Activated CD4-positive, alpha-beta T cell treated with anti-CD3 and anti-CD28 coated beads, Interleukin-2, amount 10 ng/mL, durations not matched to agents 24 days and 14 days (primary cell): ENCODE measurements around the gene ADK. TPM values are rescaled to one million over a fixed set of nuclear protein-coding genes. Genes with fewer than 3 reads are reported as not detected.
A peak's percentile ranks its signal among the peaks of the same experiment; 100 is the strongest.
"Not testable (repeated sequence)": the region's sequence is repeated elsewhere in the genome, so short reads cannot be mapped to it uniquely, and the experiment has no call there.

Experiments used
- DNase-seq: peaks from one replicate; pipeline ENCODE4 v3.0.0; 2022
- H3K27ac Mint-ChIP-seq: one replicate; pipeline ENCODE4 v1.8.0; 2022; ENCODE audit warnings: mild to moderate bottlenecking, mixed read lengths
- H3K27me3 Mint-ChIP-seq: one replicate; pipeline ENCODE4 v1.8.0; 2022; ENCODE audit warnings: mixed read lengths
- H3K36me3 Mint-ChIP-seq: one replicate; pipeline ENCODE4 v1.8.0; 2022; ENCODE audit warnings: low read depth, mild to moderate bottlenecking, mixed read lengths
- H3K4me1 Mint-ChIP-seq: one replicate; pipeline ENCODE4 v1.8.0; 2021; ENCODE audit warnings: mixed read lengths
- H3K4me3 Mint-ChIP-seq: one replicate; pipeline ENCODE4 v1.8.0; 2022; ENCODE audit warnings: mild to moderate bottlenecking, moderate library complexity, mixed read lengths
- H3K9me3 Mint-ChIP-seq: one replicate; pipeline ENCODE4 v1.8.0; 2021; ENCODE audit warnings: mixed read lengths
- intact Hi-C: fragments of 100-400 bp; cut with micrococcal nuclease; formaldehyde crosslinking; loops from one replicate; pipeline ENCODE4 v1.15.1; 2023
- total RNA-seq: library from RNA; stranded (reverse); gene quantifications from 2 replicates; pipeline ENCODE4 v1.2.3, GENCODE V29; 2022

The ADK gene
- total RNA-seq, 1 donor from 2014 or later: 54.8 TPM

- peaks cover 7% of the 10 kb centered on the region for H3K36me3 Mint-ChIP-seq
- no peak overlapping the region for H3K4me3 Mint-ChIP-seq
- no peak overlapping the region for H3K27ac Mint-ChIP-seq
- H3K27me3 Mint-ChIP-seq: no peaks in the 10 kb centered on the region
- intact Hi-C loops: no loop called here
- no peaks in the 10 kb centered on the region for H3K9me3 Mint-ChIP-seq
- DNase-seq: no peak
- H3K4me1 Mint-ChIP-seq: peaks cover 4% of the 10 kb centered on the region
Measured at GRCh38 chr10:74208997-74209396, 58.0 kb downstream of the ADK start.

DNA sequence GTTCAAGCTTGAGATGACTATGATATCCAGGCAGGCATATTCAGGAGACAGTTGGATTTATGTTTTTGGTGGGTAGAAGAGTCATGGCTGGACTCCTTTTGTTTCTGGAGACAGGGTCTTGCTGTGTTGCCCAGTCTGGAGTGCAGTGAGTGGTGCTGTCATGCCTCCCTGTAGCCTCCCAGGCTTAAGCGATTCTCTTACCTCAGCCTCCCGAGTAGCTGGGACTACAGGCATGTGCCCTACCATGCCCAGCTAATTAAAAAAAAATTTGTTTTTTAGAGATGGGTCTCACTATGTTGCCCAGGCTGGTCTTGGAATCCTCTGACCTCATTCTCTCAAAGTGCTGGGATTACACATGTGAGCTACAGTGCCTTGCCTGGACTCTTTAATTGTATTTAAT lies 62.0 kb downstream of the ADK start:
- Mint-ChIP-seq H3K4me1 (peaks cover 3% of the 10 kb centered on the region), H3K4me3 (no peak overlapping the region), H3K36me3 (peaks cover 5% of the 10 kb centered on the region), H3K27me3 (no peaks in the 10 kb centered on the region), H3K9me3 (no peaks in the 10 kb centered on the region), H3K27ac (no peak overlapping the region)
- DNase-seq: no peak
- intact Hi-C loops: no loop called here

- Mint-ChIP-seq H3K4me1 (peaks cover 3% of the 10 kb centered on the region), H3K9me3 (no peaks in the 10 kb centered on the region), H3K27ac (no peak overlapping the region), H3K36me3 (peaks cover 10% of the 10 kb centered on the region), H3K27me3 (no peaks in the 10 kb centered on the region), H3K4me3 (no peak overlapping the region)
- intact Hi-C loops: no loop called here
- DNase-seq: peak; percentile 75
Measured at GRCh38 chr10:74213571-74214162, 62.6 kb downstream of the ADK start.

GRCh38 chr10:74217110-74217509 lies 66.1 kb downstream of the ADK start:
- H3K36me3 Mint-ChIP-seq, H3K4me1 Mint-ChIP-seq, H3K27ac Mint-ChIP-seq, H3K4me3 Mint-ChIP-seq, H3K9me3 Mint-ChIP-seq, H3K27me3 Mint-ChIP-seq, DNase-seq, intact Hi-C loops: not testable (repeated sequence)

DNA sequence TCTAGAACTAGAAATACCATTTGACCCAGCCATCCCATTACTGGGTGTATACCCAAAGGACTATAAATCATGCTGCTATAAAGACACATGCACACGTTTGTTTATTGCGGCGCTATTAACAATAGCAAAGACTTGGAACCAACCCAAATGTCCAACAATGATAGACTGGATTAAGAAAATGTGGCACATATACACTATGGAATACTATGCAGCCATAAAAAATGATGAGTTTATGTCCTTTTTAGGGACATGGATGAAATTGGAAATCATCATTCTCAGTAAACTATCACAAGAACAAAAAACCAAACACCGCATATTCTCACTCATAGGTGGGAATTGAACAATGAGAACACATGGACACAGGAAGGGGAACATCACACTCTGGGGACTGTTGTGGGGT lies 71.4 kb downstream of the ADK start:
- Mint-ChIP-seq H3K4me1 (peaks cover 16% of the 10 kb centered on the region), H3K36me3 (peaks cover 15% of the 10 kb centered on the region)
- intact Hi-C loops, H3K27ac Mint-ChIP-seq, H3K9me3 Mint-ChIP-seq, H3K27me3 Mint-ChIP-seq, H3K4me3 Mint-ChIP-seq, DNase-seq: not testable (repeated sequence)

GRCh38 chr10:74223755-74224529 lies 72.9 kb downstream of the ADK start:
- Mint-ChIP-seq H3K4me3 (peak overlapping the region; percentile 61), H3K9me3 (no peaks in the 10 kb centered on the region), H3K27me3 (no peaks in the 10 kb centered on the region), H3K4me1 (peaks cover 21% of the 10 kb centered on the region), H3K27ac (peak overlapping the region; percentile 77), H3K36me3 (peaks cover 9% of the 10 kb centered on the region)
- intact Hi-C loops: no loop called here
- no peak for DNase-seq

- H3K4me3 Mint-ChIP-seq: peak overlapping the region; percentile 62
Measured at GRCh38 chr10:74227697-74228424, 76.8 kb downstream of the ADK start.

DNA sequence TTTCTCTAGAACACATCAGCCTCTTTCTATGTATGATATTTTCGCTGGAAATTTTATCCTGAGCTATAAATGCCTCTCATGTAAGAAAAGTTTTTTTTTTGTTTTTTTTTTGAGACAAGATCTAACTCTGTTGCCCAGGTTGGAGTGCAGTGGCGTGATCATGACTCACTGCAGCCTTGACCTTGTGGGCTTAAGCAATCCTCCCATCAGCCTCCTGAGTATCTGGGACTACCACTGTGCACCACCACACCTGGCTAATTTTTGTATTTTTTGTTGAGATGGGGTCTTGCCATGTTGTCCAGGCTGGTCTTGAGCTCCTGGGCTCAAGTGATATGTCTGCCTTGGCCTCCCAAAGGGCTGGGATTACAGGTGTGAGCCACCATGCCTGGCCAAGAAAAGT lies 80.4 kb downstream of the ADK start:
- no peak overlapping the region for H3K27ac Mint-ChIP-seq
- intact Hi-C loops: loop anchor here (10.0 kb wide), 1 partner anchor 347 kb away; no protein-coding TSS in a partner anchor
- H3K4me3 Mint-ChIP-seq: no peak overlapping the region
- no peaks in the 10 kb centered on the region for H3K27me3 Mint-ChIP-seq
- H3K4me1 Mint-ChIP-seq: peaks cover 21% of the 10 kb centered on the region
- H3K36me3 Mint-ChIP-seq: peaks cover 6% of the 10 kb centered on the region
- no peaks in the 10 kb centered on the region for H3K9me3 Mint-ChIP-seq
- DNase-seq: no peak

More at GRCh38 chr10:74227697-74228424, 76.8 kb downstream of the ADK start:
- Mint-ChIP-seq H3K27me3 (no peaks in the 10 kb centered on the region), H3K27ac (peak overlapping the region; percentile 87), H3K36me3 (peaks cover 12% of the 10 kb centered on the region), H3K4me1 (peaks cover 28% of the 10 kb centered on the region), H3K9me3 (no peaks in the 10 kb centered on the region)
- intact Hi-C loops: loop anchor here (2.0 kb wide), 1 partner anchor 51 kb away; no protein-coding TSS in a partner anchor
- DNase-seq: no peak

- H3K4me3 Mint-ChIP-seq: no peak overlapping the region
- no peak for DNase-seq
- peaks cover 5% of the 10 kb centered on the region for H3K36me3 Mint-ChIP-seq
- H3K4me1 Mint-ChIP-seq: peaks cover 16% of the 10 kb centered on the region
- no peak overlapping the region for H3K27ac Mint-ChIP-seq
- intact Hi-C loops: loop anchor here (10.0 kb wide), 1 partner anchor 348 kb away; no protein-coding TSS in a partner anchor
- H3K27me3 Mint-ChIP-seq: no peaks in the 10 kb centered on the region
- no peaks in the 10 kb centered on the region for H3K9me3 Mint-ChIP-seq
Measured at GRCh38 chr10:74233281-74233680, 82.3 kb downstream of the ADK start.

- H3K9me3 Mint-ChIP-seq: no peaks in the 10 kb centered on the region
- no peaks in the 10 kb centered on the region for H3K27me3 Mint-ChIP-seq
- H3K27ac Mint-ChIP-seq: no peak overlapping the region
- intact Hi-C loops: loop anchor here (2.0 to 10.0 kb wide), 2 partner anchors 84 to 350 kb away; partner anchors contain the start of genes ADK and AP3M1
- H3K4me3 Mint-ChIP-seq: no peak overlapping the region
- peaks cover 2% of the 10 kb centered on the region for H3K36me3 Mint-ChIP-seq
- peaks cover 16% of the 10 kb centered on the region for H3K4me1 Mint-ChIP-seq
- DNase-seq: no peak
Measured at GRCh38 chr10:74234569-74234968, 83.5 kb downstream of the ADK start.

DNA sequence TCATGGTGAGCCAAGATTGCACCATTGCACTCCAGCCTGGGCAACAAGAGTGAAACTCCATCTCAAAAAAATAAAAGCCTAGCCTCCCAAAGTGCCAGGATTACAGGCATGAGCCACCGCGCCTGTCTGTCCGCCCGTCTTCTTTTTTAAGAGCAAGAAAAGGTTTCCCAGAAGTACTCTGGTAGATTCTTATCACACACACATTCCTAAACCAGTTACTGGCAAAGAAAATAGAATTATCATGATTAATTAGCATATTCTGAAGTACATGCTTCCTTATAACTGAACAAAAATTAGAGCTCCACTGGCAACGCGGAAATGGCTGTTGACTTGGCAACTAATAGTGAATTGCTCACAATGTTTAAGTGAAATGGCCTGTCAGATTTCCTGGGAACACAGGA lies 87.0 kb downstream of the ADK start:
- peaks cover 12% of the 10 kb centered on the region for H3K4me1 Mint-ChIP-seq
- no peak overlapping the region for H3K4me3 Mint-ChIP-seq
- intact Hi-C loops: loop anchor here (10.0 kb wide), 1 partner anchor 353 kb away; no protein-coding TSS in a partner anchor
- DNase-seq: no peak
- H3K36me3 Mint-ChIP-seq: peaks cover 3% of the 10 kb centered on the region
- H3K27ac Mint-ChIP-seq: no peak overlapping the region
- no peaks in the 10 kb centered on the region for H3K9me3 Mint-ChIP-seq
- H3K27me3 Mint-ChIP-seq: no peaks in the 10 kb centered on the region

GRCh38 chr10:74238516-74238915 lies 87.5 kb downstream of the ADK start:
- no peaks in the 10 kb centered on the region for H3K27me3 Mint-ChIP-seq
- H3K4me3 Mint-ChIP-seq: no peak overlapping the region
- H3K27ac Mint-ChIP-seq: no peak overlapping the region
- intact Hi-C loops: loop anchor here (10.0 kb wide), 1 partner anchor 354 kb away; no protein-coding TSS in a partner anchor
- no peak for DNase-seq
- H3K9me3 Mint-ChIP-seq: no peaks in the 10 kb centered on the region
- H3K4me1 Mint-ChIP-seq: peaks cover 11% of the 10 kb centered on the region
- H3K36me3 Mint-ChIP-seq: peaks cover 4% of the 10 kb centered on the region

- H3K36me3 Mint-ChIP-seq: peaks cover 4% of the 10 kb centered on the region
- H3K4me1 Mint-ChIP-seq: peaks cover 2% of the 10 kb centered on the region
- intact Hi-C loops: loop anchor here (2.0 to 5.0 kb wide), 2 partner anchors 858 to 989 kb away; no protein-coding TSS in a partner anchor
- H3K9me3 Mint-ChIP-seq: no peaks in the 10 kb centered on the region
- no peaks in the 10 kb centered on the region for H3K27me3 Mint-ChIP-seq
- DNase-seq: no peak
- H3K4me3 Mint-ChIP-seq: no peak overlapping the region
- H3K27ac Mint-ChIP-seq: no peak overlapping the region
Measured at GRCh38 chr10:74243067-74243466, 92.0 kb downstream of the ADK start.
